GM23338 (cell line): ENCODE results near the gene SLC9A8. TPM values are rescaled to one million over a fixed set of nuclear protein-coding genes. Genes with fewer than 3 reads are reported as not detected.

Experiments used
- ATAC-seq: fragments of 200-7000 bp; cut with Tn5 transposase; 3 replicates; pipeline ENCODE4 v1.9.1; 2020
- DNase-seq: peaks from one replicate; pipeline ENCODE4 v3.0.0-alpha.2; 2015; ENCODE audit warnings: low spot score
- H2AFZ ChIP-seq: fragments of 200-600 bp; sonication (generic); 2 replicates; pipeline ENCODE4 v1.8.0; 2016; ENCODE audit warnings: antibody characterized with exemption, mild to moderate bottlenecking, moderate library complexity
- H3F3A ChIP-seq: fragments of 200-600 bp; sonication (generic); replicated peaks from 2 replicates; pipeline ENCODE4 v1.8.0; 2017; ENCODE audit warnings: antibody characterized with exemption, mixed run types, low read depth
- H3K27ac ChIP-seq: fragments of 200-600 bp; sonication (generic); 2 replicates; pipeline ENCODE4 v1.6.1; 2016; ENCODE audit warnings: low read depth
- H3K27me3 ChIP-seq: fragments of 200-600 bp; sonication (generic); 2 replicates; pipeline ENCODE4 v1.8.0; 2016; ENCODE audit warnings: mild to moderate bottlenecking, mixed run types, moderate library complexity; ENCODE audit not compliant: insufficient read depth
- H3K36me3 ChIP-seq: fragments of 200-600 bp; sonication (generic); 2 replicates; pipeline ENCODE4 v1.8.0; 2016; ENCODE audit warnings: mild to moderate bottlenecking; ENCODE audit not compliant: insufficient read depth
- H3K4me1 ChIP-seq: fragments of 200-600 bp; sonication (generic); 2 replicates; pipeline ENCODE4 v1.8.0; 2016; ENCODE audit warnings: mild to moderate bottlenecking, moderate library complexity; ENCODE audit not compliant: insufficient read depth
- H3K4me2 ChIP-seq: fragments of 200-600 bp; sonication (generic); 2 replicates; pipeline ENCODE4 v1.7.1; 2017; ENCODE audit warnings: mixed run types
- H3K4me3 ChIP-seq: fragments of 200-600 bp; sonication (generic); 2 replicates; pipeline ENCODE4 v1.6.1; 2016; ENCODE audit warnings: mixed run types
- H3K79me2 ChIP-seq: fragments of 200-600 bp; sonication (generic); replicated peaks from 2 replicates; pipeline ENCODE4 v1.8.0; 2017; ENCODE audit warnings: mild to moderate bottlenecking; ENCODE audit not compliant: insufficient read depth
- H3K9me2 ChIP-seq: fragments of 200-600 bp; sonication (generic); 2 replicates; pipeline ENCODE4 v1.8.0; 2017; ENCODE audit not compliant: insufficient read depth
- H4K20me1 ChIP-seq: fragments of 200-600 bp; sonication (generic); replicated peaks from 2 replicates; pipeline ENCODE4 v1.8.0; 2017; ENCODE audit warnings: mild to moderate bottlenecking; ENCODE audit not compliant: insufficient read depth
- H3K27ac Mint-ChIP-seq: 2 replicates; pipeline ENCODE4 v1.8.0; 2020; ENCODE audit warnings: inconsistent platforms, mild to moderate bottlenecking, moderate library complexity, mixed read lengths
- H3K27me3 Mint-ChIP-seq: 3 replicates; pipeline ENCODE4 v1.8.0; 2022; ENCODE audit warnings: low read depth, mild to moderate bottlenecking, moderate library complexity, mixed read lengths, inconsistent platforms; ENCODE audit not compliant: insufficient read depth, poor library complexity
- H3K36me3 Mint-ChIP-seq: 3 replicates; pipeline ENCODE4 v1.8.0; 2021; ENCODE audit warnings: low read depth, mild to moderate bottlenecking, inconsistent platforms, moderate library complexity, mixed read lengths
- H3K4me1 Mint-ChIP-seq: 3 replicates; pipeline ENCODE4 v1.8.0; 2020; ENCODE audit warnings: mild to moderate bottlenecking, inconsistent platforms, mixed read lengths
- H3K4me3 Mint-ChIP-seq: 3 replicates; pipeline ENCODE4 v1.8.0; 2021; ENCODE audit warnings: moderate library complexity, mild to moderate bottlenecking, inconsistent platforms, mixed read lengths
- H3K9me3 Mint-ChIP-seq: 3 replicates; pipeline ENCODE4 v1.8.0; 2020; ENCODE audit warnings: moderate library complexity, mild to moderate bottlenecking, inconsistent platforms, mixed read lengths
- CTCF ChIP-seq, 2 experiments: fragments of 200-600 bp in 1 of 2; sonication (generic) in 1 of 2; conservative IDR thresholded peaks; 2 replicates each; pipeline versions ENCODE4 v1.5.1 to v1.6.1; 2016 to 2017; ENCODE audit warnings: antibody characterized with exemption in 2 of 2, low read depth in 2 of 2, mild to moderate bottlenecking in 2 of 2, moderate library complexity in 1 of 2
- JUNB ChIP-seq: IDR thresholded peaks from one replicate; pipeline ENCODE4 v1.6.1; 2016; ENCODE audit warnings: antibody characterized with exemption; ENCODE audit not compliant: unreplicated experiment
- NANOG ChIP-seq: IDR thresholded peaks from 2 replicates; pipeline ENCODE4 v1.6.1; 2016; ENCODE audit warnings: antibody characterized with exemption, borderline replicate concordance
- POLR2AphosphoS5 ChIP-seq: IDR thresholded peaks from 2 replicates; pipeline ENCODE4 v1.6.1; 2016; ENCODE audit warnings: antibody characterized with exemption, low read depth
- REST ChIP-seq: IDR thresholded peaks from one replicate; pipeline ENCODE4 v1.6.1; 2018; ENCODE audit warnings: antibody characterized with exemption; ENCODE audit not compliant: unreplicated experiment
- ZNF331 ChIP-seq: fragments of 250-450 bp; sonication (Bioruptor Pico); IDR thresholded peaks from 2 replicates; pipeline ENCODE4 v1.5.0; 2020; ENCODE audit warnings: low read depth, mild to moderate bottlenecking, moderate library complexity
- polyA plus RNA-seq: library from polyadenylated mRNA; unstranded; fragments of >200 nt; fragmentation: Nextera tagmentation; extraction: Ambion mirVana; gene quantifications from 2 replicates; pipeline ENCODE4 v1.2.1, GENCODE V29; 2016
- total RNA-seq: library from RNA; depleted of rRNA; stranded (reverse); fragments of >200 nt; shearing (Covaris generic); gene quantifications from 2 replicates; pipeline ENCODE4 v1.2.3, GENCODE V29; 2014

SLC9A8 gene
- total and polyA plus RNA-seq, 2 experiments from 2014 or later, result 2.6 to 6.4 TPM

- no peak for TF ChIP-seq REST
- TF ChIP-seq POLR2AphosphoS5, result no peak
- no peak for TF ChIP-seq ZNF331
These were observed 74.9 kb downstream of the SLC9A8 start (continued) for GRCh38 chr20:49887251-49888211.

GRCh38 chr20:49888212-49889000, 75.8 kb downstream of the SLC9A8 start:
- TF ChIP-seq CTCF (conservative IDR thresholded peaks at IDR 0.05; ENCODE audit: low read depth in 2 of 2) (peak; percentile 88 to 93), ZNF331 (no peak), POLR2AphosphoS5 (no peak), JUNB (no peak), NANOG (no peak)
- H3K27me3 Mint-ChIP-seq, result peaks cover 22% of the 10 kb centered on the region
- Histone ChIP-seq H4K20me1 (no peaks in the 10 kb centered on the region), H2AFZ (no peak overlapping the region), H3K79me2 (no peaks in the 10 kb centered on the region), H3K36me3 (no peaks in the 10 kb centered on the region), H3F3A (no peaks in the 10 kb centered on the region), H3K4me3 (no peak overlapping the region), H3K4me2 (peak overlapping the region; percentile 40; the same call in 1 of the 2 replicates), H3K4me1 (peaks cover 10% of the 10 kb centered on the region), H3K27me3 (no peaks in the 10 kb centered on the region), H3K27ac (no peak overlapping the region), H3K9me2 (no peaks in the 10 kb centered on the region)
- peaks cover 45% of the 10 kb centered on the region for H3K4me1 Mint-ChIP-seq
- H3K9me3 Mint-ChIP-seq, result no peaks in the 10 kb centered on the region
- peak; percentile 64 for ATAC-seq
- no peak overlapping the region for H3K4me3 Mint-ChIP-seq
- H3K36me3 Mint-ChIP-seq, result peaks cover 5% of the 10 kb centered on the region; the same call in 2 of the 3 replicates
- H3K27ac Mint-ChIP-seq, result peak overlapping the region; percentile 62; the same call in 1 of the 2 replicates
- peak; percentile 90 for DNase-seq
